ENCODE data around the gene SGCE.

GRCh38 chr7:94675356-94675755, 19.4 kb upstream of the SGCE start:
- TF ChIP-seq CTCF (conservative IDR thresholded peaks at IDR 0.05; ENCODE audit: low read depth, low read length) (no peak), EZH2 (IDR thresholded peaks at IDR 0.05; ENCODE audit: borderline replicate concordance, low read depth, low read length, poor library complexity, severe bottlenecking) (no peak)

All from A673 (cell line).